ENCODE measurements around the gene TNXB.

TNXB gene

GRCh38 chr6:32088487-32089049 is 20.6 kb downstream of the TNXB start:
- no peak for TF ChIP-seq CTCF (IDR thresholded peaks at IDR 0.05; ENCODE audit: low read depth, low read length, missing control alignments)
- no peak overlapping the region for H3K4me3 ChIP-seq (ENCODE audit: low read depth, low read length)
- no peak for DNase-seq (ENCODE audit: low read depth)

DNA sequence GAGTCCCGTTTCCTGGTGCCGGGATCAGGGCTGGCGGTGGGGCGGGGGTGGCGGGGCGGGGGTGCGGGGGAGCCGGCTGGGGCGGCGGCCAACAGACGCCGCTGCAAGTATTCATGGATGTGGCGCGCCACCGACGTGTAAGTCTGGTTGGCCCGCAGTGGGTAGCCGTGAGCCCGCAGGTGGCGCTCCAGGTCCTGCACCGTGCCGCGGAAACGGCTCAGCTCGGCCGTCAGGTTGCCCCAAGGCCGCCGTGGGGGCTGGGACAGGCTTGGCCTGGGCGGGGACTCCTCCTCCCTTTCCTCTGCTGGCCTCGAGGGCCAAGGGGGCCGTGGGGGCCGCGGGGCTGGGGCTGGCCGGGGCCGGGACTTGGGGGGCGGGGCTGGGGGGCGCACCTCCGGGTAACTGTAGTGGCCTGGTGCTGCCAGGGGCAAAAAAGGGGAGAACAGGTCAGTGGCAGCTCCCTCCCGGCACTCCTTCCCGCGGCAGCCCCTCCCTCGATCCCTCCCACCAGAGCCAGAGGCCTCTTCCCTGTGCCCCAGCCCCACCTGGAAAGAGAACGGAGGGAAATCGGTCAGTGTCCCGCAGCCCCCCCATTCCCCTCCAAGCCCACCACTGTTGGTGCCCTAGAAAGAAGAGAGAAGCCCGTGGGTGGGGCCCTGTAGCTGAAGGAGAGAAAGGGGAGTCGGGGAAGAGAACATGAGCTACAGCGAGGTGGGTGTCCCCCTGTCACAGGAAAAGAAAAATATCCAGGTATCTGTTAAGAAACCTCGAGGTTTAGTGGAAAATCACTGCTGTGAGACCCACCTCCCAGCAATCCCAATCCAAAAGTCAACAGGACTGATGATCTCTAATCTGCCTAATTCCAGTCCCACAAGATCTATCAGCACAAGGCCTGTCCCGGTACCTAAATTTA is 21.3 kb downstream of the TNXB start:
- no peak overlapping the region for H3K4me3 ChIP-seq (ENCODE audit: low read depth, low read length)
- no peak for DNase-seq (ENCODE audit: low read depth)
- peak; percentile 60 for TF ChIP-seq CTCF (IDR thresholded peaks at IDR 0.05; ENCODE audit: low read depth, low read length, missing control alignments)

- TF ChIP-seq CTCF (IDR thresholded peaks at IDR 0.05; ENCODE audit: low read depth, low read length, missing control alignments) = no peak
- DNase-seq (ENCODE audit: low read depth) = peak; percentile 68
- no peak overlapping the region for H3K4me3 ChIP-seq (ENCODE audit: low read depth, low read length)
Observed at GRCh38 chr6:32086661-32087573, 22.2 kb downstream of the TNXB start.

GRCh38 chr6:32085759-32086459 is 23.2 kb downstream of the TNXB start:
- no peak for DNase-seq (ENCODE audit: low read depth)
- H3K4me3 ChIP-seq (ENCODE audit: low read depth, low read length) = no peak overlapping the region
- peak; percentile 26 for TF ChIP-seq CTCF (IDR thresholded peaks at IDR 0.05; ENCODE audit: low read depth, low read length, missing control alignments)

- H3K4me3 ChIP-seq (ENCODE audit: low read depth, low read length) = no peak overlapping the region
- no peak for DNase-seq (ENCODE audit: low read depth)
- TF ChIP-seq CTCF (IDR thresholded peaks at IDR 0.05; ENCODE audit: low read depth, low read length, missing control alignments) = no peak
Observed at GRCh38 chr6:32084780-32085179, 24.4 kb downstream of the TNXB start.

All from GM12864 (cell line).